Activated CD4-positive, CD25-positive, alpha-beta regulatory T cell treated with anti-CD3 and anti-CD28 coated beads, Interleukin-2, amount 50 U/mL, for 24 hours (primary cell): ENCODE data around the gene ANO7.

ENCODE experiments used
- ATAC-seq, 2 donors: fragments of 150-1000 bp; cut with Tn5 transposase; one replicate each; pipeline ENCODE4 v1.10.0; 2021; ENCODE audit warnings: mild to moderate bottlenecking in 1 of 2, moderate library complexity in 1 of 2

Gene ANO7

DNA sequence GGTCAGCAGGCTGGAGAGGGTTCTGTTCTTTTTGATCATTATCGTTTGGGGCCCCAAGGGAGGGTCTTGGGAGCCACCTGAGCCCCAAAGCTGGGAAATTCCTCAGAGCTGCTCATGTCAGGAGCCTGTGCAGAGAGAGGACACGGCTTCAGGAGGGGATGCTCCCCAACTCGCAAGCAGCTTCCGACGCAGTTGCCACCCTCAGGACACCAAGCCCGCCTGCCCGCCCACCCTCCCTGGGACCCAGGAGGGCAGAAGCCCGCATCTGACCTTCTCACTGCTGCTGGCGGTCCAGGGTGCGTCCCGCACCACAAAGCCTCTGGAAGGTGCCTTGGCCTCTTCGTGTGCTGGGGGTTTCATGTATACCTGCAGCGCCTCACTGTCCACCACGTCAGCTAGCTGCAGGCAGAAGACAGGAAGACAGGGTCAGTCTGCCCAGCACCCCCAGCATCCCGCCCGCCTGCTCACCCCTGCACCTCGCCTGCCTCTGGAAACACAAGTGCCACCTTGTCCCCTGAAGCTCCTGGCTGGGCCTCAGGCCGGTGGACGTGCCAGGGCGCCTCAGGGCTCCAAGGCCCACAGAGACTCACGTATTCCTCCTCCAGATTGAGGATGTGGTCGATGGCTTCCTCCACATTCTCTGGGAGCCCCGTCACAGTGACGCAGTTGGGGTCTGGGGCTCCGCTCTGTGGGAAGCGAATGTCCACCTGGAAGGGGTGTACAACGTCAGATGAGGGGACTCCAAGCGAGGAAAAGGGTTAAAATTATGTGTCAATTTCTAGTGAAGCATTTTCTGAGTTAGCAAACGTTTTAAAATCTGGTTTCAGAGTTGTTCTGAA lies 41.3 kb downstream of the ANO7 start:
- ATAC-seq, result no peak

DNA sequence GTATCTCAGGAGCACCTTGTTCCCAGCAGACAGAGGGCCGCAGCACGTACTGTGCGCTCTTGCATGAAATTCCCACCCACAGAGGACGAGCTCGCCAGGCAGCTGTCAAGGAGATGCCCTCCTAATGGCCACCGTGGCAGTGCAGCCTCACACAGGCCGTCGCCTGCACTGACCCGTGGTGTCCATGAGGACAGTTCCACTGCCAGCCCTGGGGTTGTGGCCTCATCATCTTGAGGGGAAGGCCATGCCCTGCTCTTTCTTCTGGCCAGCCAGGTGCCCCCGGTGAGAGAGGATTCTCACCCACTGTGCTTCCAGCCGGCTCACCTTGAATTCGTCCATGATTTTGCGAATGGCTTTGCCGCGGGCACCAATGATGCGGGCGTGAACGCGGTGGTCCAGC lies 42.0 kb downstream of the ANO7 start:
- no peak for ATAC-seq

- ATAC-seq, result no peak
These were observed 44.5 kb downstream of the ANO7 start for GRCh38 chr2:241232736-241233575.

GRCh38 chr2:241234066-241234790 lies 45.8 kb downstream of the ANO7 start:
- no peak for ATAC-seq

GRCh38 chr2:241234962-241235740 lies 46.7 kb downstream of the ANO7 start:
- no peak for ATAC-seq

GRCh38 chr2:241235859-241236593 lies 47.5 kb downstream of the ANO7 start:
- ATAC-seq, result no peak

DNA sequence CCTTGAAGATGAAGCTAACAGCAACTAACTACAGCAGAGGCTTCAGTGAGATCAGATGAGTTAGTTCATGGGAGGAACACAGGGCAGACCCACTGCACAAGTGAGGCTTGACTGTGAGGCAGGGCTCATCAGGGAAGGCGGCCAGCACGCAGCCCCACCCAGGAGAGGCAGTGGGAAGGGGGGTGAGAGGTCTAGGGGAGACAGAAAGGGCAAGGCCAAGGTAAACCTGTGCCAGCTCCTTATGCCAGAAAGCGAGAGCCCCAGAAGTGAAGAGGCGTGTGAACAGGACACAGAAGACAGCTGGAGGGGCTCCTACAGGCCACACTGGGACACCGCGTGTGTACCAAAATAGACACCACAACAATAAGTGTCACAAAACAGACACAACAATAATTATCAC lies 48.6 kb downstream of the ANO7 start:
- no peak for ATAC-seq

DNA sequence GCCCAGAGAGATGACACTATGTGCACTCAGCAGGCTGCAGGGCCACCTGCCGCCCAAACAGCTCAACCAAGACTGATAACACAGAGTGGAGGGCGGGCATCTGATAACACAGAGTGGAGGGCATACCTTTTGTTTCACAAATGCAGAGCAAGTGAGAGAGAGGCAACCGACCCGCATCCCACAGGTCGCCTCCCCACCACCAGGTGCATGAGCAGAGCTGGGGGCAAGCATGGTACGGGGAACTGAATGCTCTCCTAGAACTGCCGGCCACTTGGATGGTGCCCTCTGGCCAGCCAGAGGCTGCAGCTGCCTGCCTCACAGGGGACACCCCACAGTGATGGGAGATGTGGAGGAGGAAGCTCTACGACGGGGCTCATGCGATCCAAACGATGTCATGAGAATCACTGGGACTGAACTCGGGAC lies 49.5 kb downstream of the ANO7 start:
- ATAC-seq, result no peak

DNA sequence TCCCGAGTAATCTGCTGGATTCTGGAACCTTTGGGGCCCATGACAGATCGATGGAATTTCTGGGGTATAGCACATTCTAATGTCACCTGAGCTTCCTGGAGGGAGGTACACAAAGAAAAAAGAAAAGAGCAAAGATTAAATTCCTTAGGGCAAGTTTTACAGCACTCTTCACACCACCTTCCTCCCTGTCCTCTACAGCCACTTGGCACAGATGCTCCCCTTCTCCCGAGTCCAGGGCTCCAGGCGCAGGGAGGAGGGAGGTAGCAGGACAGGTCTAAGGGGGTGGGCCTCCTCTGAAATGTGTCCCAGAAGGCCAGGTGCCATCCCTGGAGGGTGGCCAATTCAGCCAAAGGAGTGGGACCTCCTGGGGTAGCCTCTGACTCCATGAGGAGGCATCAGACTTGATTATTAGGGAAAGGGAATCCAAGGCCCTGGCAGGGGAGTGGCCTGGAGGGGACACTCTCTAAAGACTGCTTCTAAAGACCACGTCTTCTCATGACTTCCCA lies 50.3 kb downstream of the ANO7 start:
- no peak for ATAC-seq

GRCh38 chr2:241239552-241240202 lies 51.2 kb downstream of the ANO7 start:
- ATAC-seq, result no peak

DNA sequence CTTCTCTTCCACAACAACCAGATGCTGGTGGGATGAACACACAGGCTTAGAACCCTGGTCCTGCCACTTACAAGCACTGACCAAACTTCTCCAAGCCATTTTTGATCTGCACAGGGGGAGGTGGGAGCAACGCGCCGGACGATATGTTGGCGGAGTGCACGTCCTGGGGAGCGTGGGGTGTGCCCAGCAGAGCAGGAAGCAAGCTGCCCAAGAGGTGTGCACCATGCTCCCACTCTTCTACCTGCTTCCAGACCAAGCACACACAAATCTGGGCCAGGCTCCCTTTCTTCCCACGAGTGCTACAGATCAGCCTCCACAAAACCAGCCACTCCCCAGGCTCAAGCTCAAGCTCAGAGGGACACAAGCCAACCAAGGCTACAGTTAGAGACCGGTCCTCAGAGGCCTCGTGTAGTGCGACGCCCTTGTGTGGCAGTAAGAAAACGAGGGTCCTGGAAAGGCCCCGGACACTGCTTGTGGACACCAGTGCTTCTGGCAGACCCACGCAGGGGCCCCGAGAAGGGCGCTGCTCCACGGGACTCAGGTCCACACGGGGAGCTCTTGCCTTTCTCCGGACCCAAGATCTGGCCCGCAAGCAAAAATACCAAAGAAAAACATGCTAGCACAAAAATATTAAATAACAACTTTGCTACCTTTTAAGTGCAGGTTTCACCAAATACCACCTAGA lies 52.0 kb downstream of the ANO7 start:
- ATAC-seq, result no peak

GRCh38 chr2:241241669-241242068 lies 53.2 kb downstream of the ANO7 start:
- ATAC-seq, result no peak

- ATAC-seq, result no peak
These were observed 53.8 kb downstream of the ANO7 start for GRCh38 chr2:241242306-241242705.

- ATAC-seq, result no peak
These were observed 55.9 kb downstream of the ANO7 start for GRCh38 chr2:241244368-241244767.

DNA sequence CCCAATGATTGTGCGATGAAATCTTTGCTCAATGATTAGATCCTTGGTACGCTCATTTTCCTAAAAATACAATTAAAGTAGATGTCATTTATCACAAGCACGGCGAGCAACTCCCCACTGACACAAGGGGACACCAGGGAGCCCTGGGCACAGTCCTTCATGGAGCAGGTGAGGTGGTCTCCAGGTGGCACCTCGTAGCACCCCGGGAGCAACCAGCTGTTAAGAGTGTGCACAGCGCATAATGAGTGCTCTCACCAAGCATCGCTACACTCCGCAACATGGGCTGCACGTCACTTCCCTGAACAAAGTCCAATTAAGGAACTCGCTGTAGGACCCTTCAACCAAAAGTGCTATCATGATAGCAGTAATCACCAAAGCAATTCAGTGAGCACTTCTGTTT lies 59.8 kb downstream of the ANO7 start:
- no peak for ATAC-seq

DNA sequence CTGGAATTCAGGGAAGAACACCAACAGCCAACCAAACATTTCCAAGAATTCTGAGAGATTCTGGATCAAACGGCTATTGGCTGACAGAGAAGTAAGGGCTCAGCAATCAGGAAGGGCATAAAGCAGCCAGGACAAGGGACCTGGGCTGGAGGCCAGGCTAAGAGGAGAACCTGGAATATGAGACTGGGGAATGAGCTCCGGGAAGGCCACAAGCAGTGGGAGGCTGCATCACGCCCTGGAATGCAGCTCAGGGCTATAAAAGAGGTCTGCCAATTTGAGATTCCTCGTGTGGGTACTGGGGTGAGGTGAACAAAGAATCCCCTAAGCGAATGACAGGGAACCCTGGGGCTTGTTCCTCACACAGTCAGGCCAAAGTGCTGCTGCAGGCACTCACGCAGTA lies 60.4 kb downstream of the ANO7 start:
- no peak for ATAC-seq

DNA sequence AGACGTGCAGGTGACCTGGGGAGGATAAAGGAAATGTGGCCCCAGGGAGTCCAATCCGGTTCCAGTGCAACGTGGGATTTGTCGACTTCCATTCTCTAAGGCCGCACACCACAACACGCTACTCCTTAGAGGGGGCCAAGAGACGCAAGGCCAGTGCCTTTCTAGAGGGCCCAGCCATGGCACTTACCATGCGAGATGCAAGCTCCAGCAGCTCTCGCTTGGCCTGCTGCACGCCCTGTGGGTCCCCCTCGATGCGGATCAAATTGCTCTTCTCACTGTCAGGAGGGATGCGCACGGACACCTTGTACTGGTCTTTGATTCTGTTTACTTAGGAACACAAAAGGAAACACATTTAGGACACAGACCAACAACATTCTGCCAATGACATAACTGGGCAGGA lies 61.2 kb downstream of the ANO7 start:
- no peak for ATAC-seq

GRCh38 chr2:241252778-241253475 lies 64.5 kb downstream of the ANO7 start:
- ATAC-seq, result no peak

- ATAC-seq, result no peak
These were observed 66.5 kb downstream of the ANO7 start for GRCh38 chr2:241254904-241255351.
